ENCODE data around the gene TNFSF4.
A peak's percentile ranks its signal among the peaks of the same experiment; 100 is the strongest.

The TNFSF4 gene

GRCh38 chr1:173149887-173150286 is 57.2 kb downstream of the TNFSF4 start:
- Histone ChIP-seq H3K27me3 (replicated peaks) (no peaks in the 10 kb centered on the region), H3K36me3 (replicated peaks) (no peaks in the 10 kb centered on the region), H3K4me3 (ENCODE audit: low read depth, low read length) (no peak overlapping the region), H3K27ac (no peak overlapping the region)
- peak; percentile 56 for DNase-seq
- in situ Hi-C loops (cut with HindIII; ENCODE audit: low pct_ligation_motif_present, low sequenced_read_pairs), result no loop called here
- no peak for TF ChIP-seq CTCF (IDR thresholded peaks at IDR 0.05; ENCODE audit: low read depth, low read length, missing control alignments)

DNA sequence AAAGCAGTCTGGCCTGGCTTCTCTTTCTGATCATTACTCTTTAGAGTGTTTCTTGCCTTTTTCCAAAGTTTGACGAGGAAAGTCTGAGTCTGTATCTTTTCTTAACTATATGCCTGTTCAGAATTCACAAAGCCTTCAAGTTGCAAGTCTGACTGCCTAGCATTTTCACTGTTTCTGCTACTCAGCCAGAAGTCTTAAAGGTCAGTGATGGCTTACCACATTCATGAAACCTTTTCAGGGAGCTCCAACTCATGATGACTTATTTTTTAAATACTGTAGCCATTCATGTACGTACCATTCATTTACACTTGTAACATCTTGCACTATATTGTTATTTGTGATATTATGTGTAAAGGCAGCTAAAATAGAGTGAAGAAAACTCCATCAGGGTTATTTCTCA is 58.2 kb downstream of the TNFSF4 start:
- DNase-seq, result no peak
- in situ Hi-C loops (cut with HindIII; ENCODE audit: low pct_ligation_motif_present, low sequenced_read_pairs), result no loop called here
- Histone ChIP-seq H3K27me3 (replicated peaks) (no peaks in the 10 kb centered on the region), H3K36me3 (replicated peaks) (no peaks in the 10 kb centered on the region), H3K4me3 (ENCODE audit: low read depth, low read length) (no peak overlapping the region), H3K27ac (no peak overlapping the region)
- TF ChIP-seq CTCF (IDR thresholded peaks at IDR 0.05; ENCODE audit: low read depth, low read length, missing control alignments), result no peak

DNA sequence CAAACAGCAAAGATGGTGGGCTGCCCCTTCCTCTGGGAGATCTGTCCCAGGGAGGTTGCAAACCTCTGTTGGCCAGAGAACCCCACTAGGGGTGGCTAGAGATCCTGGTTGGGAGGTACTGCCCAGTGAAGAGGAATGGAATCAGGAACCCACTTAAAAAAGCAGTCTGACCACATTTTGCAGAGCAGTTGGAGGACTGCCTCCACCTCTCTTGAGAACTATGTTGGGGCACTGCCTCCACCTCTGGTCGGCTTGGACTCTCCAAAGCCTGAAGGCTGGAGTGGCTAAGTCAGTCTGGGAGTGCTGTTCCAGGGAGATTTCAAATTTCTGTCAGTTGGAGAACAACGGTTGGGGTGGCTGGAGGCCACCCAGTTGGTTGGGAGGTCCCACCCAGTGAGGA is 58.6 kb downstream of the TNFSF4 start:
- H3K27me3 ChIP-seq (replicated peaks), result no peaks in the 10 kb centered on the region
- no peak overlapping the region for H3K4me3 ChIP-seq (ENCODE audit: low read depth, low read length)
- H3K36me3 ChIP-seq (replicated peaks), result no peaks in the 10 kb centered on the region
- TF ChIP-seq CTCF (IDR thresholded peaks at IDR 0.05; ENCODE audit: low read depth, low read length, missing control alignments), result no peak
- DNase-seq, result no peak
- in situ Hi-C loops (cut with HindIII; ENCODE audit: low pct_ligation_motif_present, low sequenced_read_pairs), result no loop called here
- no peak overlapping the region for H3K27ac ChIP-seq

DNA sequence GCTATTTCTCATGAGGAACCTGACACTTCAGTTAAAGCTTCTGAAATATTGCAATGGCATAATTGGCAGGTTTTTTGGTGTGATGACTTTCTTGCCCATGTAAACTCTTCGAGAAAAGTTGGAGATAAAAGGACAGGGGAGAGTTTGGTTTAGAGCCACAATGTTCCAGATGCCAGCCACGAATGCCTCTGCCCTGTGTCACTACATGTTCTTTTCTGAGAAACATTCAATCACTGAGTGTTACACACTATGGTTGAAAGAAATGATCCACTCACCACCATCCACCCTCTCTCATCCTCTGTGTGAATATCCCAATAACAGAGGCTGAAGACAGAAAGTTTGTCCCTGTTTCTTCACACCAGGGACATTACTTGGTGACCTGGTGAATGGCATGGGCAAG is 66.4 kb downstream of the TNFSF4 start:
- Histone ChIP-seq H3K4me3 (ENCODE audit: low read depth, low read length) (no peak overlapping the region), H3K27me3 (replicated peaks) (no peaks in the 10 kb centered on the region), H3K36me3 (replicated peaks) (no peaks in the 10 kb centered on the region), H3K27ac (no peak overlapping the region)
- DNase-seq, result no peak
- in situ Hi-C loops (cut with HindIII; ENCODE audit: low pct_ligation_motif_present, low sequenced_read_pairs), result no loop called here
- TF ChIP-seq CTCF (IDR thresholded peaks at IDR 0.05; ENCODE audit: low read depth, low read length, missing control alignments), result no peak

GRCh38 chr1:173139706-173140105 is 67.4 kb downstream of the TNFSF4 start:
- Histone ChIP-seq H3K27ac (no peak overlapping the region), H3K27me3 (replicated peaks) (no peaks in the 10 kb centered on the region), H3K4me3 (ENCODE audit: low read depth, low read length) (no peak overlapping the region), H3K36me3 (replicated peaks) (no peaks in the 10 kb centered on the region)
- in situ Hi-C loops (cut with HindIII; ENCODE audit: low pct_ligation_motif_present, low sequenced_read_pairs), result no loop called here
- DNase-seq, result no peak
- TF ChIP-seq CTCF (IDR thresholded peaks at IDR 0.05; ENCODE audit: low read depth, low read length, missing control alignments), result no peak

- H3K36me3 ChIP-seq (replicated peaks), result no peaks in the 10 kb centered on the region
- H3K27ac ChIP-seq, result no peak overlapping the region
- in situ Hi-C loops (cut with HindIII; ENCODE audit: low pct_ligation_motif_present, low sequenced_read_pairs), result no loop called here
- peak; percentile 12 for DNase-seq
- no peak for TF ChIP-seq CTCF (IDR thresholded peaks at IDR 0.05; ENCODE audit: low read depth, low read length, missing control alignments)
- no peak overlapping the region for H3K4me3 ChIP-seq (ENCODE audit: low read depth, low read length)
- no peaks in the 10 kb centered on the region for H3K27me3 ChIP-seq (replicated peaks)
These were observed 69.9 kb downstream of the TNFSF4 start for GRCh38 chr1:173137107-173137706.
